GM19395 (cell line): ENCODE results near the gene TRPM5.
"Not testable (repeated sequence)": the region's sequence is repeated elsewhere in the genome, so short reads cannot be mapped to it uniquely, and the experiment has no call there.

Experiments used
- ATAC-seq: cut with Tn5 transposase; IDR thresholded peaks from one replicate; pipeline ENCODE4 v1.9.1; 2021; ENCODE audit warnings: mild to moderate bottlenecking, moderate library complexity; ENCODE audit not compliant: unreplicated experiment

The TRPM5 gene

DNA sequence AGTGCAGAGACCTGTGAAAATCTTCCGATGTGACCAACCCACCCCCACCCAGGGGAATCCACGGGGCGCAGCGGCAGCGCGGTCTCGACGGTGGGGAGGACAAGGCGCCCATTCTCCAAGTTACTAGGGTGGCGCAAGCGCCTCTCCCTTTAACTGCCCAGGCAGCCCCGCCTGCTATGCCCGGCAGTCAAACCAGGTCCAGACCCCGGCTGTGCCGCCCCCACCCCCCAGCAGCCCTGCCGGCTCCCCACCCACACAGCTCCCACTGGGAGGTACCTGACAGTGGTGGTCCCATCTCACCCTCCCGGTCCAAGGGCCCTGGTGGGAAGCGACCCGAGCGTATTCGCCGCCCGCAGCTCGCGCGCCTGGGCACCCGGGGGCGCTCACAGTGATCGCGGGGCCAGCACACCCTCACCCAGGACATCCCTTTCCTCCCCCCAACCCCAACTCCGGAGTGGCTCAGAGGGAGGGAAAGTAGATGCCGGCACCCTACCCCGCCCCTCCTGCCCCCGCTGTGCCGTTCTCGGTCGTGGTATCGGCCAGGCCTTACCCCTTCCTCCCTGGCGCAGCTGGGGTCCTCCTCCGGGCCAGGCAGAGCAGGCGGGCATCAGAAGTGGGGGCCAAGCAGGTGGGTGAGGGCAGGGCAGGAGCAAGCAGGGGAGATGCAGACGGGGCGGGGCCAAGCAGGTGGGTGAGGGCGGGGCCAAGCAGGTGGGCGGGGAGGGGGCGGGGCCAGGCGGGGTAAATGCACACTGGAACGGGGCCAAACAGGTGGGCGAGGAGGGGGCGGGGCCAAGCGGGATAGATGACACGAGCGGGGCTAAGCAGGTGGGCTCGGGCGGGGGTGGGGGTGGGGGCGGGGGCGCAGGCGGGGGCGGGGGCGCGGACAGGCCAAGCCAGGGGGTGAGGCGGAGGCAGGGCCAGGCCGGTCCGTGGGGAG, at the start of gene TRPM5:
Gene TRPM5 (minus strand): TSS at position 634 of the 940 bp plus-strand sequence. CDS start 21,478 bp downstream, outside the sequence.
- ATAC-seq, result no peak

DNA sequence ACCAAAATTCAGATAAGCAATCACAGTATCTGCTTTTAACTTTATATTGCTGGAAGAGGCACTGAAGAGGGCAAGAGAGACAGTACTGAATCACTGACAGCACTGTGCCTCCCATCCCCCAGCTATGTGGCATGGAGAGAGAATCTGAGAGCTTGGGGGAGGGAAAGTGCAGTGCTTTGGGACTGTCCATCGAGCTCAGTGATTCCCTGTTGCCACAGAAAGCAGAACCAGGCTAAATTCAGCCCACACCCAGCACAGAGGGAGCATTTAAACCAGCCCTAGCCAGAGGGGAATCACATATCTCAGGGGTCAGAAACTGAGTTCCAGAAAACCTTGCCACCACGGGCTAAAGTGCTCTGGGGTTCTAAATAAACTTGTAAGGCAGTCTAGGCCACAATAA, 44.8 kb upstream of the TRPM5 start:
- no peak for ATAC-seq

DNA sequence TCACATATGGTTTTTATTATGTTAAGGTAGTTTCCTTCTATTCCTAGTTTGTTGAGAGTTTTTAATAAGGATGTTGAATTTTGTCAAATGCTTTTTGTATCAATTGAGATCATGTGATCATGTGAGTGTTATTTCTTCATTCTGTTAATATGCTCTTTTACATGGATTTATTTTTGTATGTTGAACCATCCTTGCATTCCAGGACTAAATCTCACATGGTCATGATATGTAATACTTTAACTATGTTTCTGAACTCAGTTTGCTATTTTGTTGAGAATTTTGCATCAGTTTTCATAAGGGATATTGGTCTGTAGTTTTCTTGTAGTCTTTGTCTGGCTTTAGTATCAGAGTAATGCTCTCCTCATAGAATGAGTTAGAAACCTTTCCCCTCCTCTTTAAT, 43.7 kb upstream of the TRPM5 start:
- no peak for ATAC-seq

DNA sequence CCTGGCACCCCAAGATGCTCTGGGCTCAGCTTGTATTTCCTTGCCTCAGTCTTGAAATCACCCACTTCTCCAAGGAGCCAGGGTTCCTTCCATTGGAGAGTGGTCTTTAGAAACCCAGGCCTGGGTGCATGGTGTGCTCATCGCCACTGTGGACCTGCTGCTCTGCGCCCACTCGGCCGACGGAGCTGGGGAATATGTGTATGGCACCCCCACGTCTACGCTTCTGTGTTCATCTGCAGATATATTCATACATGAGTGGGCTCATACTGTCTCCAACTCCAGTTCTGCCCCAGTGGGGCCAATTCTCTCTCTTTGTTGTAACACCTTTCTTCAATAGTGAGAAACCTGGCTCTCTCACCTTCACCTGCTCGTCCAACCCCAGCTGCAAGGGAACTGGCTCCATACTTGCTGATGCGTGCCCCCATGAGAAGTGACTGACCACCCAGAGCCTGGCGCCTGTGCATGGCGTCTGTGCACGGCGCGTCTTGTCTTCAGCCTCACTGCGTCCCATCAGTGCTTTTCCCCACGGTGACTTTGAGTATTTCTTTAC, 40.3 kb upstream of the TRPM5 start:
- no peak for ATAC-seq

DNA sequence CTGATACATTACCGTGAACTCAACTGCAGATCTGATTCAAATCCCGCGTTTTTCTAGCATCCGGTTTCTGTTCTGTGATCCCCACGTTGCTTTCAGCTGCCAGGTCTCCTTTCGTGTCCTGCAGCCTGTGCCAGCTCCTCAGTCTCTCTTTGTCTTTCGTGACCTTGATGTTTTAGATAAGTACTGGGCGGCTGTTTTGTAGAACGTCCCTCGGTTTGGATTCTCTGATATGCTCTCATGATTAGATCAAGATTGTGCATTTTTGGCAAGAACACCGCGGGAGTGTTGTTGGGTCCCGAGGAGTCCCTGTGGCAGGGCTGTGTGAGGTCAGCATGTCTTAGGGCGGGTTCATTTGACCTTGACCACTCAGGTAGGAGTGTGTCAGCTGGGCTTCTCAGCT, 39.1 kb upstream of the TRPM5 start:
- no peak for ATAC-seq

GRCh38 chr11:2482745-2483144, 38.4 kb upstream of the TRPM5 start:
- no peak for ATAC-seq

GRCh38 chr11:2482204-2482603, 37.9 kb upstream of the TRPM5 start:
- ATAC-seq, result no peak

DNA sequence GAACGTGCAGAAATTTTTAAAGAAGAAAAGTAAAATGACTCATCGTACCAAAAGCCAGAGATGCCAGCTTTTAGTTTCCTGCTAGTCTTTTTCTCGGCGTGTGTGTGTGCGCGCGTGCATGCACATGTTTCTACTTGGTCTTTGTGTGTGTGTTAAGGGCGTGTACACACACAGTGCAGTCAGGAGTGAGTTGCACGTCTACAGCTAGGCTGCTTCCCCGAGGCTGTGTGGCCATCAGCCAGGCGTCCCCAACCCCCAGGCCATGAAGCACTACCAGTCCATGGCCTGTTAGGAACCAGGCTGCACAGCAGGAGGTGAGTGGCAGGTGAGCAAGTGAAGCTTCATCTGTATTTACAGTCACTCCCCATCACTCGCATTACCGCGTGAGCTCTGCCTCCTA, 36.9 kb upstream of the TRPM5 start:
- no peak for ATAC-seq

DNA sequence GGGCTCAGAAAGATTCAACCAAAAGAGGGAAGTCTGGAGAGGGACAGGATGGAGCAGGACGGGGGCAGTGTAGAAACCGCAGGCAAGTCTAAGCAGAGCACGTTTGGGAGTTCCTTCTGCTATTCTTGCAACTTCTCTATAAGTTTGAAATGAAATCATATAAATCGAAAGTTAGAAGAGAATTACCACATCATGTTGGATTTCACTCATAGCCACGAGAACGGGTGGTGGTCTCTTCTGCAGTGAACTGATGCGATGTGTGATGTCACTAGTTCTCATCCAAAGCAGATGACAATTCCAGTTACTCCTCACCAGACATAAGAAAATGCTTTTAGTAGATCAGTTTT, 36.5 kb upstream of the TRPM5 start:
- ATAC-seq, result no peak

- ATAC-seq, result not testable (repeated sequence)
Measured at GRCh38 chr11:2480067-2480873, 36.0 kb upstream of the TRPM5 start.

GRCh38 chr11:2477936-2478335, 33.6 kb upstream of the TRPM5 start:
- no peak for ATAC-seq

DNA sequence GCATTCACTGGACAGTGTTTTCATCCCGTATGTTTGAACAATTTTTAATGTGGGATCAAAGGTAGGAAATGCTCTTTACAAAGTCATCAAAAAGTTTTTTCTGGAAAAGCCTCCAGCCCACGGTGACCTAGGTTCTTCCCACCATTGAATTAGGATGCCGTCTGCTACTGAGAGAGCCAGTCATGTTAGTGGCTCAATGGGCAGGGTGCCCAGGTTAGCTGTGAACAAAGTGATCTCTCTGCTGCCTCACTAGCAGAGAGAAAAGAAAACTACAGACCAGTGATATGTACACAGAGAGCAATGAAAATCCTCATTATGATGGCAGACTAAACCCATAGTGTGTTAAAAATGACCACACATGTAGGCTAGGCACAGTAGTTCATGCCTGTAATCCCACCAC, 32.9 kb upstream of the TRPM5 start:
- ATAC-seq, result no peak

GRCh38 chr11:2475136-2475918, 31.0 kb upstream of the TRPM5 start:
- no peak for ATAC-seq

- ATAC-seq, result no peak
Measured at GRCh38 chr11:2474059-2474901, 30.0 kb upstream of the TRPM5 start.

GRCh38 chr11:2473361-2474058, 29.2 kb upstream of the TRPM5 start:
- ATAC-seq, result no peak

GRCh38 chr11:2472428-2473186, 28.3 kb upstream of the TRPM5 start:
- no peak for ATAC-seq

DNA sequence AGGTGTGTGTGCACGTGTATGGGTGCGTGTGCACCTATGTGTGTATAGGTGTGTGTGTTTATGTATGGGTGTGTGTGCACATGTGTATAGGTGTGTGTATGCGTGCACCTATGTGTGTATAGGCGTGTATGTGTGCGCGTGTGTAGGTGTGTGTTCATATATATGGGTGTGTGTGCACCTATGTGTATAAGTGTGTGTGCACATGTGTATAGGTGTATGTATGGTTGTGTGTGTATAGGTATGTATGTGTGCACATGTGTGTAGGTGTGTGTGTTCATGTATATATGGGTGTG, 27.4 kb upstream of the TRPM5 start:
- ATAC-seq, result no peak

GRCh38 chr11:2471048-2471803, 26.9 kb upstream of the TRPM5 start:
- no peak for ATAC-seq
